Naive B cell (primary cell): Measurements from ENCODE around the gene ABCD4. TPM values are rescaled to one million over a fixed set of nuclear protein-coding genes. Genes with fewer than 3 reads are reported as not detected.
"Not testable (repeated sequence)": the region's sequence is repeated elsewhere in the genome, so short reads cannot be mapped to it uniquely, and the experiment has no call there.

Experiments
- ATAC-seq, 2 donors: fragments of 150-1000 bp; cut with Tn5 transposase; 2 replicates each; pipeline ENCODE4 v1.10.0; 2021; ENCODE audit warnings: low read depth in 2 of 2, mild to moderate bottlenecking in 2 of 2, moderate library complexity in 2 of 2
- DNase-seq: peaks from one replicate; pipeline ENCODE4 v3.0.0; 2022
- H3K27ac Mint-ChIP-seq, 6 donors: one replicate each; pipeline ENCODE4 v1.8.0; 2020 to 2022; ENCODE audit warnings: mild to moderate bottlenecking in 6 of 6, mixed read lengths in 6 of 6, moderate library complexity in 5 of 6, inconsistent platforms in 2 of 6
- H3K27me3 Mint-ChIP-seq, 3 donors: one replicate each; pipeline ENCODE4 v1.8.0; 2021 to 2022; ENCODE audit warnings: mixed read lengths in 3 of 3, mild to moderate bottlenecking in 1 of 3
- H3K36me3 Mint-ChIP-seq, 2 donors: one replicate each; pipeline ENCODE4 v1.8.0; 2020 to 2022; ENCODE audit warnings: mixed read lengths in 2 of 2, inconsistent platforms in 1 of 2, mild to moderate bottlenecking in 1 of 2
- H3K4me1 Mint-ChIP-seq, 3 donors: one replicate each; pipeline ENCODE4 v1.8.0; 2020 to 2022; ENCODE audit warnings: mixed read lengths in 3 of 3, inconsistent platforms in 1 of 3, mild to moderate bottlenecking in 1 of 3, moderate library complexity in 1 of 3
- H3K4me3 Mint-ChIP-seq, 8 donors: one replicate each; pipeline ENCODE4 v1.8.0; 2020 to 2022; ENCODE audit warnings: mild to moderate bottlenecking in 8 of 8, mixed read lengths in 8 of 8, moderate library complexity in 8 of 8, inconsistent platforms in 2 of 8
- H3K9me3 Mint-ChIP-seq, 7 donors: one replicate each; pipeline ENCODE4 v1.8.0; 2020 to 2022; ENCODE audit warnings: mixed read lengths in 7 of 7, mild to moderate bottlenecking in 5 of 7, inconsistent platforms in 2 of 7, moderate library complexity in 1 of 7
- polyA plus RNA-seq, 6 donors: library from polyadenylated mRNA; unstranded; fragments of 300-500 nt; fragmentation: Illumina TruSeq; gene quantifications; one replicate each; pipeline ENCODE4 v1.2.3, GENCODE V29; 2021; ENCODE audit warnings: low read depth in 6 of 6

ABCD4 gene
- 10 to 100 TPM; 23.2 to 32.8 (median 27.5) TPM for polyA plus RNA-seq

DNA sequence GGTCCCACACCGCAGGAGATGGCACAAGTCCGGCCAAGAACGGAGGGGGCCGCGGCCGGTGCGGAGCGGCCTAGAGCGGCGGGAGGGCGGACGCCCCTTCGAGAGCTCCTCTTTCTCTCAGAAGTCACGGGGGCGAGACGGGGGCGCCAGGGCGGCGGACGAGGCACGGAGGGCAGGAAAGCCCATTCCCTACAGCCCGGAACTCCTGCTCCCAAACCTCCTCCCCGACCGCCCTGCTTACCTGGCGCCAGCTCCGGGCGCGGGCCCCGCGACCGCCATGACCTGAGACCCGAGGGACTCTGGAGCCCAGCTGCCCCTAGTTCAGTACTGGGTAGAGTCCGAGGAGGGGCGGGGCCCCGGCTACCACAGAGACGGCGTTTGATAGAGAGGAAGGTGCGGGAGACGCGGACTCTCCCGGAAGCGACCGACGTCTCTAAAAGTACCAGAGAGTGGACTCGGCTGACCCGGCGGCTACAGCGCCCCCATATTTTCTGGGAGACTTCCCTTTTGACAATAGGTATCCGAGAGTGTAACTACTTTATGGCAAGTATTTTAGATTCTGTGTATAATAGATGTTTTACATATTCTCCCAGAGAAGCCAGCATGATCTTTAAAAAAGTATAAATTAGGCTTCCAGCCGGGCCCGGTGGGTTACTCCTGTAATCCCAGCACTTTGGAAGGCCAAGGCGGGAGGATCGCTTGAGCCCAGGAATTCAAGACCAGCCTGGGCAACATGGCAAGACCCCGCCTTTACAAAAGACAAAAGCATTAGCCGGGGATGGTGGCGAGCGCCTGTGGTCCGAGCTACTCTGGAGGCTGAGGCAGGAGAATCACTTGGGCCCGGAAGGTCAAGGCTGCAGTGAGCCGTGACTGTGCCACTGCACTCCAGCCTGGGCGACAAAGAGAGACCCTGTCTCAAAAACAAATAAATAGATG, at the start of gene ABCD4:
TSS of gene ABCD4 (minus strand) at position 301 of the 936 bp plus-strand sequence. CDS start at position 279, 22 bp downstream.
- ATAC-seq: peak; percentile 86 to 94
- H3K4me3 Mint-ChIP-seq: peak within 1 kb of the TSS; percentile 94 to 99 (median 97)
- peak; percentile 84 for DNase-seq
- H3K27me3 Mint-ChIP-seq: no peaks in the 10 kb centered on the region
- peak within 1 kb of the TSS; percentile 92 to 97 (median 94) for H3K27ac Mint-ChIP-seq
- no peaks in the 10 kb centered on the region for H3K9me3 Mint-ChIP-seq
- H3K4me1 Mint-ChIP-seq: peaks cover 21 to 37% (median 32%) of the 10 kb centered on the region in 3 donors
- H3K36me3 Mint-ChIP-seq: peaks cover 9 to 11% of the 10 kb centered on the region in 2 donors

DNA sequence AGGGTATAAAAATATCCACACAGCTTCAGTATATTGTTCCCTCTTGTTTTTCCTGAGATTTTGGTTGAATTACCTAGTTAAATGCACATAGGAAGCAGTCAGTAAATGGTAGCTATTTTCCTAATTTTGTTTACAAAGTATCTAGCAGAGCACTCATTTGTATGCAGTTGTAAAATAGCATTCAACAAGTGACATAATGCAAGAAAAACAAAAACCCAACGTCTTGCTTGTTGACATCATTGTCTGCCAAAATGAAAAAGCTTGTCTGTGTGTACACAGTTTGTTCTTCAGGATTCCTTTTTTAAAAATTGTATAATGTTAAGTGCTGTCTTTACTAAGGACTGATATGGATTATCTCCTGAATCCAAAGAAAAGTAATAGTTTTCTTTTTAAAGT, 48.2 kb upstream of the ABCD4 start:
- DNase-seq (no peak), ATAC-seq (no peak)
- H3K36me3 Mint-ChIP-seq: no peaks in the 10 kb centered on the region
- H3K9me3 Mint-ChIP-seq: no peaks in the 10 kb centered on the region
- no peaks in the 10 kb centered on the region for H3K4me1 Mint-ChIP-seq
- H3K27me3 Mint-ChIP-seq: peaks cover 6 to 26% (median 18%) of the 10 kb centered on the region in 3 donors
- no peak overlapping the region for H3K27ac Mint-ChIP-seq
- H3K4me3 Mint-ChIP-seq: no peak overlapping the region

DNA sequence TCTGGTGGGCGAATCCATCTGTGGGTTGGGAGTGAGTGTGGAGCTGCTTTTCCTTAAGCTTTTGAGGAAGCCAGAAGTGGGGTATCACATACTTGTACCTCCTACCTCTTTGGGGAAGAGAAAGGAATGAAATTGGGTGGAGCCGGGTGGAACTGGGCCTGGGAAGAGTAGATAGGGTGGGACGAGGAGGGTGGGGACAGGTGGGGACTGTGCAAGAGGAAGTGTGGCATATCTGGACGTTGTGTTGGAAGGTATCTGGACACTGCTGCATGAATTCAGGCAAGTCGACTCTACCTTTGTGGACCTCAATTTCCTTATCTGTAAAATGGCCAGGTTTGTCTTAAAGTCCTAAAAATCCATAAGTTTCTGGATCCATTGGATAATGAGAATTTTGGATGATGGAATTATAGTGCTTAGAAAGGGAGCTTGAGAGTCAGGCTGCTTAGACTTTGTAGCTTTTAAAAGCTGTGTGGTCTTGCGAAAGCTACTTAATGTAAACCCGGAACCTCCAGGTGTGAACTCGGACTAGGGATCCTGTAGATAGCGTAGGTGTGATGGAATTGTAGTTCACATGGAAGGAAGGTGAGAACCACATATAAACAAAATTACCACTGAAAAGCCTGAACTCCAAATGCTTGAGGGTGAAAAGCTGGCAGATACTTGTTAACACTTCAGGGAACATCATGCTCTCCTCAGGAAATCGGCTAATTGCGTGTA, 47.6 kb upstream of the ABCD4 start:
- DNase-seq (no peak), ATAC-seq (no peak)
- H3K27ac Mint-ChIP-seq: no peak overlapping the region
- H3K9me3 Mint-ChIP-seq: no peaks in the 10 kb centered on the region
- no peak overlapping the region for H3K4me3 Mint-ChIP-seq
- no peaks in the 10 kb centered on the region for H3K36me3 Mint-ChIP-seq
- H3K27me3 Mint-ChIP-seq: peaks cover 6 to 26% (median 18%) of the 10 kb centered on the region in 3 donors
- no peaks in the 10 kb centered on the region for H3K4me1 Mint-ChIP-seq

DNA sequence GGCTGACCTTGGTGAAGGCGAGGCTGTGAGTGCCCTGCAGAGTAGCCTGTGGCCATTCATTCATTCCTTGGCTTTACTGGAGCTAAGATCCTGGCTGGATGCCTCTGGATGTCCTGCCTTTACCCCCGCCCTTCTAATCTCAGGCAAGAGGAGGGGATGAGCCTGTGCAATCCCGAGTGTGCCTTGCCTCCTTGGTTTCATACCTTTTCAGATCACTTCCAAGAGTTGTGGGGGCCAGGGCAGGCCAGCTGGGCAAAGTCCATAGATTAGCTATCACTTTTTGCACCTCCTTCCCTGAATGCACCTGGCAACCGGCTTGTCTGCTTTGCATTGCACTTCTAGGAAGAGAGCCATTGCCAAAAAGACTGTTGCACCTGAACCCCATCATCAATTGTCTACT, 47.0 kb upstream of the ABCD4 start:
- Mint-ChIP-seq H3K4me1 (no peaks in the 10 kb centered on the region), H3K4me3 (no peak overlapping the region), H3K27ac (no peak overlapping the region), H3K9me3 (no peaks in the 10 kb centered on the region), H3K27me3 (peaks cover 6 to 26% (median 18%) of the 10 kb centered on the region in 3 donors), H3K36me3 (no peaks in the 10 kb centered on the region)
- no peak for DNase-seq
- no peak for ATAC-seq

DNA sequence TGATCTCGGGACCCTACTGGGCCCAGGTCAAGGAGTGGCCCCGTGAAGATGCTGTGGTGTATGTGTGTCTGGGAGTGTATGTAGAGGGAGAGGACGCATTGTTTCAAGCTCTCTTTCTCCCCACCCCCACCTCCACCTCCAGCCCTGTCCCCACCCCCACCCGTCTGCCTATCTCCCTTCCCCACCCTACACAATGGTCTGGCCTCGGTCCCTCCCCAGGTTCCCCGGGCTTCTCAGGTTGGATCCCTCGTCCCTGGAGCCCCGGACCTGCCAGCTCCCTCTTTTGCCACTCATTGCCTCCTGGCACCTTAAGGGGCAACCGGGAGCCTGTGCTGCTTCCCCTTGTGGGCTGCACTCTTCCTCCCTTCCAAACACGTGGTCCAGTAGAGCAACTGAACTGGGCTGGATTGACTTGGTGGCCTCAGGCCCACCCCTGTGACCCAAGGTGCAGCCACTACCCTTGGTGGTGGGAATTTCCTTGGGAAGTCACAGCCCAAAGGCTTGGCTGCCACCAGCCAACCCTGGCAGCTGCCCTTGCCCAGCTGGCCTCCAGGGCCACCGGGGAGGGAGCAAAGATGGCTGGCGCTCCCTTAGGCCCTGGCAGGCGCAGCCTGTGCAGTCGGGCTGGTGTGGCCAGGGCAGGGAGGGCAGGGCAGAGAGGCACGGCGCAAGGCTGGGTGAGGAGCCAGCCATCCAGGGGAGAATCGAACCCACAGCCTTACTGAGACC, 46.2 kb upstream of the ABCD4 start:
- Mint-ChIP-seq H3K9me3 (no peaks in the 10 kb centered on the region), H3K4me3 (no peak overlapping the region), H3K4me1 (no peaks in the 10 kb centered on the region), H3K36me3 (no peaks in the 10 kb centered on the region), H3K27ac (no peak overlapping the region), H3K27me3 (peaks cover 6 to 26% (median 18%) of the 10 kb centered on the region in 3 donors)
- DNase-seq (no peak), ATAC-seq (no peak)

DNA sequence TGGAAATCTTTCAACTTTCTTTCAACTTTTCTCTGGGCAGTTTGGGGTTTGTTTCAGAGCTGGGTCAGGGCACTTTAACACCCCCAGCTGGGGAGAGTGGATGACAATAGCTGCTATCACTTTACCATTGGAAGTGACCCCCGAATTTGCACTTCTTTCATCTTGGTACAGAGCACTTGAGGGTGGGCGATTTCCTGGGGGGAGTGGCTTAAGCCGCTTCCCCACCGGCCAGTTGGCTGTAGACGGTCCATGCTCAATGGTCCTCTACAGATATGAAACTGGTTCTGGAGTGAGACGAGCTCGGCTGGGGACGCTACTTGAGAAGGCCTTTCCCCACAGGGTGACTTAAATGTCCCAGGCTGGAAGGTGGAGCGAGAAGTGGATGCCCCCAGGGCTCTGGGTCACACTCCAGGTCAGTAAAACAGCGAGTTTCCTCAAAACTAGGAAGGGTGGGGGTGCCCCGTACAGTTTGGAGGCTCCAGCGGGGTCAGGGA, 45.6 kb upstream of the ABCD4 start, which contains the start of gene VRTN:
TSS of gene VRTN (plus strand) at position 231 of the 494 bp plus-strand sequence. CDS start 8,313 bp downstream, outside the sequence.
- ATAC-seq: no peak

DNA sequence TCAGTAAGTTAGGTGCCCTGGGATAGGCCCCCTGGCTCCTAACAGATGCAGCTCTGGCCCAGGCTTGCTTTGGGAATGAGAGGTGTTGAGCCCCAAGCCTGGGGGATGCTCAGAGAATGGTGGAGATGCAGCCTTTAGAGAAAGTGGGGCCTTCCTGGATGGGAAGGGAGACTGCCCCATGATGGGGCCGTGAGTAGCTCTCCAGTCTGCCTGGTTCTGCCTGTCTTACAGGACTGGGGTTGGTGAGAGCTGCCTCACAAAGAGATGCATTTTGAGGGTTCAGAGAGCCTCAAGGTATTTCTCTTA, 45.0 kb upstream of the ABCD4 start:
- Mint-ChIP-seq H3K4me3 (no peak overlapping the region), H3K9me3 (no peaks in the 10 kb centered on the region), H3K4me1 (no peaks in the 10 kb centered on the region), H3K27me3 (peaks cover 9 to 23% (median 18%) of the 10 kb centered on the region in 3 donors), H3K36me3 (no peaks in the 10 kb centered on the region), H3K27ac (peak overlapping the region in 1 of 6 donors; percentile 49)
- no peak for DNase-seq
- ATAC-seq: no peak

More for the DNA sequence above, 45.6 kb upstream of the ABCD4 start, which contains the start of gene VRTN:
- no peak for DNase-seq
- H3K27ac Mint-ChIP-seq: peak within 1 kb of the TSS in 2 of 6 donors; percentile 49 to 68
- H3K4me1 Mint-ChIP-seq: no peaks in the 10 kb centered on the region
- H3K4me3 Mint-ChIP-seq: no peak within 1 kb of the TSS
- H3K36me3 Mint-ChIP-seq: no peaks in the 10 kb centered on the region
- H3K27me3 Mint-ChIP-seq: peaks cover 9 to 26% (median 18%) of the 10 kb centered on the region in 3 donors
- H3K9me3 Mint-ChIP-seq: no peaks in the 10 kb centered on the region

DNA sequence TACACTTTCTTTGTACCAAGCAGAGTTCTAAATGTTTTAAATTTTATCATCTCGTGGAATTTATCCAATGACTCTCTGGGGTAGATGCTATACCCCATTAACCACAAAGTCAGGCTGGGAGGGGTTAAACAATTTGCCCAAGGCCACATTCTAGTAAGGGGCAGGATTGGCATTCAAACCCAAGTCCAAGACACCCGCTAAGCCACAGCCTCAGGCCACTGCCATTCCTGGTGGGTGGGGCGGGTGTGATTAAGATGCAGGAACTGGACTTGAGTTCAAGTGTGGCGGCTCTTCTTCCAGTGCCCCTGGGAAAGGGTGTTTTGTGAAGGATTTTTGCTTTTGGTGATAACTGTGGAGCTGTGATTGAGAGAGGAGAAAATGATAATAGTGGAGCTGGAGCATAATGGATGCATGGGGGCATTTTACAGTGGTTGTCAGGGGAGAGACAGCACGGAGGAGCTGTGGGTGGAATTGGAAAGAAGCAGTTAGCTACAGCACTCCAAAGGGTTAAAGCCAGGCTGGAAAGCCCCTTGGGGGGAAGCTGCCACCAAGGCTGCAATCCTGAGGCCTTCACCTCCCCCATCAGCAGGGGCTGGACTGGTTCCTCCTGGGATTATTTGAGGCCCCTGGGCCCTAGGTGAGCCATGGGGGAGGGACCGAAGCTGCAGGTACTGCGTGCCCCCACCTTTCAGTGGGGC, 44.5 kb upstream of the ABCD4 start:
- Mint-ChIP-seq H3K27me3 (peaks cover 4 to 18% (median 18%) of the 10 kb centered on the region in 3 donors), H3K4me3 (no peak overlapping the region), H3K9me3 (no peaks in the 10 kb centered on the region), H3K4me1 (no peaks in the 10 kb centered on the region), H3K36me3 (no peaks in the 10 kb centered on the region), H3K27ac (peak overlapping the region in 2 of 6 donors; percentile 49 to 68)
- no peak for DNase-seq
- ATAC-seq: no peak

DNA sequence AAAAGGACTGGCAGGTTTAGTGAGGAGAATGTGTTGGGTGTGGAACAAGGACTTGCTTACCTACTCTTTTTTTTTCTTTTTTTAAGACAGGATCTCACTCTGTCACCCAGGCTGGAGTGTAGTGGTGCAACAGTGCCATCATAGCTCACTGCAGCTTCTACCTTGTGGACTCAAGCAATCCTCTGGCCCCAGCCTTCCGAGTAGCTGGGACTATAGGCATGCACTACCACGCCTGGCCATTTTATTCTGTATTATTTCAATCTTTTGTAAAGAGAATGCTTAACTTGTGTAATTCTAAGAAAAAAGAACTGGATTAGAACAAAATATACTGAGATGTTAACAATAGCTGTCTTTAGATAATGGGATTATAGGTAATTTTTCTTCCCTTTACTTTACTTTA, 43.6 kb upstream of the ABCD4 start:
- no peaks in the 10 kb centered on the region for H3K4me1 Mint-ChIP-seq
- H3K36me3 Mint-ChIP-seq: no peaks in the 10 kb centered on the region
- ATAC-seq: no peak
- no peak overlapping the region for H3K4me3 Mint-ChIP-seq
- H3K27me3 Mint-ChIP-seq: peaks cover 4 to 17% (median 17%) of the 10 kb centered on the region in 3 donors
- no peak overlapping the region for H3K27ac Mint-ChIP-seq
- H3K9me3 Mint-ChIP-seq: no peaks in the 10 kb centered on the region
- DNase-seq: no peak

DNA sequence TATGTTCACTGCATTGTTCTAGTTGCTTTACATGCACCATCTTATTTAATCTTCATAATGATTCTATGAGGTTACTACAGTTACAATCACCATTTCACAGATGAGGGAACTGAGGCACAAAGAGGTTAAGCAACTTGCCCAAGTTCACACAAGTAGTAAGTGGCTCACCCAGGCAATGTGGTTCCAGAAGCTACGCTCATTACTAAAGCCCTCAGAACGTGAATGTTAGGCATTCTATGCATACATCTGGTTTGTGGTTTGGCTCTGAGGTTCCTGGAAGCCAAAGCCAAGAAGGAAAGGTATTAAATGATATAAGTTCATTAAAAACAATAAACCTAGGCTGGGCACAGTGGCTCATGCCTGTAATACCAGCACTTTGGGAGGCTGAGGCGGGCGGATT, 31.2 kb upstream of the ABCD4 start:
- DNase-seq: no peak
- no peak overlapping the region for H3K27ac Mint-ChIP-seq
- H3K4me1 Mint-ChIP-seq: no peaks in the 10 kb centered on the region
- H3K9me3 Mint-ChIP-seq: no peaks in the 10 kb centered on the region
- no peaks in the 10 kb centered on the region for H3K36me3 Mint-ChIP-seq
- no peak overlapping the region for H3K4me3 Mint-ChIP-seq
- ATAC-seq: no peak
- peaks cover 5 to 16% (median 16%) of the 10 kb centered on the region in 3 donors for H3K27me3 Mint-ChIP-seq

DNA sequence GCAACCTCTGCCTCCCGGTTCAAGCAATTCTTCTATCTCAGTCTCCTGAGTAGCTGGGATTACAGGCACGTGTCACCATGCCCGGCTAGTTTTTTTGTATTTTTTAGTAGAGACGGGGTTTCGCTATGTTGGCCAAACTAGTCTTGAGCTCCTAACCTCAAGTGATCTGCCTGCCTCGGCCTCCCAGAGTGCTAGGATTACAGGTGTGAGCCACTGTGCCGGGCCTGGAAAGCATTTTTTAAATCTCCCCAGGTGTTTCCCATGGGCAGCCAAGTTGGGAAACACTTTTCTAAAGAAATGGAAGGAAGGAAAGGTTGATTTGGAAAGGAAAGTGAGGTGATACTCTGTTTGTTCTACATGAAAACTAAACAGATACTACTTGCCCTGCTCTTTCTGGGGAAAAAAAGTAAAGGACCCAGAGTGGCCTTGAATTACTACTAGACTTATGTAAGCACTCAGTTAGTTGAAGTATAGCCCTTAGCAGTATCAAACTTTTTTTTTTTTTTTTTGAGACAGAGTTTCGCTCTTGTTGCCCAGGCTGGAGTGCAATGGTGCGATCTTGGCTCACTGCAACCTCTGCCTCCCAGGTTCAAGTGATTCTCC, 27.3 kb upstream of the ABCD4 start:
- not testable (repeated sequence) for H3K27ac Mint-ChIP-seq, DNase-seq, ATAC-seq, H3K4me1 Mint-ChIP-seq, H3K36me3 Mint-ChIP-seq, H3K9me3 Mint-ChIP-seq, H3K4me3 Mint-ChIP-seq
- peaks cover 3 to 28% (median 16%) of the 10 kb centered on the region in 3 donors for H3K27me3 Mint-ChIP-seq

DNA sequence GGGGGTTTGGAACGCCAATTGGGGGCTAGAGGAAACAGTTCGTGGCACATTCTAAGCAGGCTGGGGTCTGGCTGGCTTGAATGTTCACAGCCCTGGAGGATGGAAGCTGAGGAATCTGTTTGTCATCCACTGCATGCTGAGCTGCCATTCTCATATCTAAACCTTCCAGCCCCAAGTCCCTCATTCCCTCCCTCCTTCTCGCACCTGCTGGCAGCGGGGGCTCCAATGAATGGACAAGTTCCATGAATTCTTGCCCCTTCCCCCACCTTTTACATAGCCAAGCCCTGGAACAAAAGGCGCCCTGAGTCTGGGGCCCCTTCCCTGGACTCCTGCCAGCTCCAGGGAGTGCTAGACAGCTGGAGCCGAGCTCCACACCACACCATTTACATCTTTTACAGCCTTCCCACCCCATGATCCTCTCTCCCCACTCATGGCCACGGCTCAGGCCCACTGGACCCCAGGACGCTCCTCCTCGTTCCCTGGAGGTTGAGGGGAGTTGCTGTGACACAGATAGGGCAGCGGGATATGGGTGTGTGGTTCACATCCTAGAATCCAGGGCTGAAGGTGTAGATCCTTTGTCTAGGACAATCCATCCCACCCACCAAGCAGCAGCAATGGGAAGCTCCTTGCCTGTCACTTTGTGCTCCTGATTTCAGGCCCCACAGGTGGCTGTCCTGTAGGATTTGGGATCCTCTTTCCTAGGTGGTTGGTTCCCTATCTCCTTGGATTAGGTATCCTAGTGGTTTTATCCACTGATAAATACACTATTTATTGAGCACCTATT, 23.8 kb upstream of the ABCD4 start:
- Mint-ChIP-seq H3K9me3 (no peaks in the 10 kb centered on the region), H3K4me1 (no peaks in the 10 kb centered on the region), H3K27me3 (peaks cover 0 to 31% (median 29%) of the 10 kb centered on the region in 3 donors), H3K27ac (peak overlapping the region in 2 of 6 donors; percentile 60 to 88), H3K36me3 (no peaks in the 10 kb centered on the region), H3K4me3 (no peak overlapping the region)
- DNase-seq (no peak), ATAC-seq (no peak)
